CD4-positive, alpha-beta T cell treated with Interleukin-17A for 4 hours (primary cell): Measurements from ENCODE around the gene TMEM72.
"Not testable (repeated sequence)": the region's sequence is repeated elsewhere in the genome, so short reads cannot be mapped to it uniquely, and the experiment has no call there.

ENCODE experiments used
- DNase-seq: peaks from one replicate; pipeline ENCODE4 v3.0.0-alpha.2; 2020; ENCODE audit warnings: mixed read lengths

The TMEM72 gene

DNA sequence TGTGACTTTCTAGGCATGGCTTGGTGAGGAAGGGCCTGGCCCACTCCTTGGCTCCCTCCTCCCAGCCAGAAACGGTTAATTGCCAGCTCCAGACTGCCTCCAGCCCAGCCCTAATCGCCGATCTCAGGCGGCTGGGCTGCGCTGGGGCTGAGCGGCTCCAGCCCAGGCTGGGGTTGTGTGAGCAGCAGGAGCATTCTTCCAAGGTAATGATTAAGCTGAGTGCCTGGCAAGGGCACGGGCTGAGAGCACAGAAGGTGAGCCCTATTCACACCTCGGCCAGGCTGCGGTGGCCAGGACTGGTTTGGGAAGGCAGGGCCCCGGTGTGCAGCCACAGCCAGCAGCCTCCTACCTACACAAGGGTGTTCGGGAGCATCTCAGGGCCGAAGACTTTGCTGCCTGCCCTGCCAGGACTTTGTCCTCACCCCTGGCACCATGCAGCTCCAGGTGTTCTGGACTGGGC is at the start of gene TMEM72:
TMEM72 (plus strand) TSS at position 257 of the 460 bp plus-strand sequence; CDS start at position 433, 176 bp downstream.
- DNase-seq: no peak

DNA sequence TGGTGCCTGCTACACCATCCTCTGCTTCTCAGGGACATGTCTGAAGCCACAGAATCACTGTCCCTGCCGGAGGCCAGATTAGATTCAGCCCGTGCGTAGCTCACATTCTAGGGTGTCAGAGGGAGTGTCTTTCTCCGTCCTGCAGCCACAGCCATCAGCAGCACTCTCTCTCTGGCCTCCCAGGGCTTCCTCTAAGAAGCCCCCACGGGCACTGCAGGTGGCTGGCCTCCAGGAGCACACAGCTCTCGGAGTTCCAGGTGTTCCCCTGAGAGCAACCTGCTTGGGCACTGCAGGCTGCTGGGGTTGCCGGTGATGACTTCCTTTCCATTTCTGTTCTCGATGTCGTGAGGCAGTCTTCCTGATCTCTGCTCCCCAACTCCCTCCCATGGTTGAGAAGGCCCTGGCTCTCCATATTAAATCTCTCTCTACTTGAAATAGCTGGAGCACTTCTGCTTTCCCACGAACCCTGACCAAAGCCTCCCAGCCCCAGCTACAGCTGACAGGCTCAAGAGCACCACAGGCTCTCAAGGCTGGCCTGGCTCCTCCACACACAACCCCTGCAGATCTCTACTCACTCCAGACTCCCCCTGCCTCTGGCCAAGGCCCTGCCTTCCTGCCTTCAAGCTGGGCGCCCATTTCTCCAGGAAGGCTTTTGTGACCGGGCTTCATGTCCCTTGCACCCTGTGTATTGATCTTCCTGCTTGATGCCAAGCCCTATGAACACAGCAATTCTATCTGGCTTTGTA is 49.0 kb upstream of the TMEM72 start:
- DNase-seq: no peak

DNA sequence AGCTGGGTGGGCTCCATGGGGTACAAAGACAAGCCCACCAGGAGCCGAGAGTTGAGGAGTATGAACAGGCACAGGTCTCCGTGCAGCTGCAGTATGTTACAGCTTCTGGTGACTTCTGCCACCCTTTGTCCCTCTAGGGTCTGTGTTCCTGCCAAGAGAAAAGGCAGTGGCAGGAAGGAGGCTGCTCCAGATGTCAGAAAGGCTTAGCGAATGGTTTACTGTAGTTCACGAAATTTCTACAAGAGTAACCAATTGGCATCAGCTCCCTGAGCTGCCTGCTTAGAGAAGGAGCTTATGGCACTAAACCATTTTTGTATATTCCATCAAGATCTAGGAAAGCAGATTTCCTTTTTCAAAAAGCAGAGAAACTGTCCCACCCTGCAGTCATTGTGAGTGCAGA is 48.2 kb upstream of the TMEM72 start:
- no peak for DNase-seq

DNA sequence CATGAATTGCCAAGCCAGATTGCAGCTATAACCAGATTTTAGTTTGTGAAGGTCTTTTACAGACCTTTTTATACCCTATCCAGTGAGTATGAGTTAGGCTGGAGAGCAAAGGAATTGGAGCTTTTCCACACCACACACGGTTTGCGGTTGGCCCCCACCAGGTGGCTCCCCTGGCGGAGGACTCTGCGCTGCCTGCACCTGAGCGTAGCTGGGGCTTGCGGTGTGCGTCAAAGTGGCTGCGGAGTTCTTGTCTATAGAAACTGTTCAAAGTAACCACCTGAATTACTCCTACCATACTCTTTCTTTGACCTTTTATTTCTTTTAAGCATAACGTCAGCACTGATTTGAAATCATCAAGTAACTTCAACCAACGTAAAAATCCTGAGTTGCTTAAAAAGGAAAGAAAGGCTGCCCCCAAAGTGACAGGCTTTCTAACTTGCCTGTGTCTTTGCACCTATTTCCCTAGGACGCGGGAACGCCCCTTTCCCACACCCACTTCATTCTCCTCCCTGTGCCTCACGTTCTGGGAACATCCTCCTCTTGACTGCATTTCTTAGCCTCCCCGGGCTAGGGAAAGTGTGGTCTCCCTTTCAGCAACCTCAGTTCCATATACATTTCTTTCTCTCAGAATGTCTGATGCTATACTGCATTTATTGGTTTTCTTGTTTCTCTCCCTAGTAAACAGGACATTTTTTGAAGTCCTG is 47.6 kb upstream of the TMEM72 start:
- DNase-seq: peak; percentile 16

DNA sequence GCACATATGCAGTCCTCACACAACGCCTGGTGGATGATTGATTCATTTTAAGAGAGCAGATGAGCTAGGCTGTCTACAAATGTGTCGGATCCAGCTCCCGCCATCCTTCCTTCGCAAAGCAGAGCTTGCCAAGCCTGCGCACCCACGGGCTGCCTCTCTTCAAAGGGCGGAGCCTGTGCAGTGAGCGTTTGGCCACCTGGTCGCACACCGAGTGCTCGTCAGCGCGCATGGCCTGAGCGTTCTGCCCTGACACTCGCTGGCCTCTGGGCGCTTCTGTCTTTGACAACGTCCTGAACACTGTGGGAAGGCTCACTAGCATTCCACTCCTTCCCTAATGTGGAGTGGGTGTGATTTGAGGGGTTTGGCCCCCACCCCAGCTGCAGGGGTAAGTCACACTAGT is 47.1 kb upstream of the TMEM72 start:
- peak; percentile 37 for DNase-seq

DNA sequence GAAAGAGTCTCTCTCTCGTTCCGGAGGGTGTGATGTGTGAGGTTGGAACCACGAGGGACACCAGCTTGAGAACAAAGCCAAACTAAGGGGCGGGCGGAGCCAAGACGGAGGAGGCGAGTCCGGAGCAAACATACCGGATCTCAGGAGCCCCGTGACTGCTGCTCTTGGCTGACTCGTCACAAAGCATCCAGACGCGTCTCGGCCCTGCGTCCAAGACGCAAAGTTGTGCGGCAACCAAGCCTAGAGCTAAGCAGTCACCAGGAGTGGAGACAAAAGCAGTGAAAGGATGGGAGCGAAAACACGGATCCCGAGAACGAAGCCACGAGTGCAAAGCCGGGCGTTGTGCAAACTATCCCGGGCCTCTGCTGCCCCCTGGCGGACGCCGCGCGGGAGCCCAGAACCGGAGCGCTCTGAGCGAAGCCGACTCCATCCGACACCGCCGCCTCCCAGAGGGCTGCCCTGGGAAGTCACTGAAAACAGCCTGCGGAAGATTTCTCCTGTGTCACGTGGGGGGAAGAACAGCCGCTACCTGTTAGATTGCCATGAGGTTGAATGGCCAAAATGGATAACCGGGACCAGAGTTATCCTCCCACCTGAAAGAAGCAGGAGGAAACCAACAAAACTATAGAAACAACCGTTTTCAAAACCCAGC is 46.4 kb upstream of the TMEM72 start:
- DNase-seq: peak; percentile 91

DNA sequence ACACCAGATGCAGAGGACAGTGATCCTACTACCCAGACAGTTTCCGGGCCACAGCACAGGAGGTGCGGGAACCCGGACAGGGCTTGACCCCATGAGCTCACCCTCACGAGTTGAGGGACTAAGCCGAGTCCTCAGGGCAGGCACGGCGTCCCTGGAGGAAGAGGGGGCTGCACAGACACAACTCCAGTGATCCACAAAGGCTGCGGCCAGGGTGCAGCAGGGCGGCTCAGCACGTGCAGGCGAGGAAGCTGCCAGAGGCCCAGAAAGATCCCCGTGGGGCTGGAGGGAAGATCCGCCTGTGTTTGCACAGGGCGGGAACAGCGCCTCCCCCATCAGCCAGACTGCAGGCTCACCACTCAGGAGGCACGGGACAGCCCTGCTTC is 45.9 kb upstream of the TMEM72 start:
- DNase-seq: no peak

DNA sequence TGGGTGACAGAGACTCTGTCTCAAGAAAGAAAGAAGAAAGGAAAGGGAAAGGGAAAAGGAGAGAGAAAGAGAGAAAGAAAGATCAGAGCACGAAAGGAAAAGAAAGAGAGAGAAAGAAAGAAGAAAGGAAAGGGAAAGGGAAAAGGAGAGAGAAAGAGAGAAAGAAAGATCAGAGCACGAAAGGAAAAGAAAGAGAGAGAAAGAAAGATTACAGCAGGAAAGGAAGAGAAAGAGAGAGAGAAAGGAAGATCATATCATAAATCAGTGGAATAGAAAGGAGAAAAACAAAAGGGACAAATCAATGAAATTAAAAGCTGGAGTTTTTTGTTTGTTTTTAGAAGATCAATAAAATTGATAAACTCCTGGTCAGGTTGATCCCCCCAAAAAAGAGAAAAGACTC is 44.8 kb upstream of the TMEM72 start:
- DNase-seq: not testable (repeated sequence)

DNA sequence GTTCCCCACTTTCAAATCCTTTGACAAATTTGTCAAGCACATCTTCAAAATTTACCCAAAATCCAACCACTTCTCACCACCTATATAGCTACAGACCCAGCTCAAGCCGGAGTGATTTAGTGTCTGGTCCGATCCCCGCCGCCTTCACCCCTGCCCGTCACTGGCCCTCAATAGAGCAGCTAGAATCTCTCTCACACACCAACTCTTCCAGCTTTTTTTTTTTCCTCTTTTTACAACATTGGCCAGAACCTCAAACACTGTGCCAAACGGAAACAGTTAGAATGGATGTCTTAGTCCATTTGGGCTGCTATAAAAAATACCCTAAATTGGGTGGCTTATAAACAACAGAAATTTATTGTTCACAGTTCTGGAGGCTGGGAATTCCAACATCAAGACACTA is 41.1 kb upstream of the TMEM72 start:
- DNase-seq: no peak

DNA sequence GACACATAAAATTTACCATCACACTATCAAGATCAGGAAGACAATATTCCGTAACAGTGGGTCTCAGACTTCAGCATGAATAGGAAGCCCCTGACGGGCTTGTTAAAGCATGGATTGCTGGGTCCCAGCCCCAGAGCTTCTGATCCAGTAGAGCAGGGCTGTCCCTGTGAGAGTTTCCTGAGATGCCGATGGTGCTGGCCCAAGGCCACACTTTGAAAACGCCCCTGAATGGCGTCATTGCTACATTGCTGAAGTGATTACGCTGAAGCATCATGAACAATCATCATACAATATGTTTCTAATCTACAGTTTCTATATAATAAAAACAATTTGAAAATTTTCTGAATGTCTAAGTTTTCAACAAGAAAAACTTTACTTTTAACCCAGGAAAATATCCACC is 38.0 kb upstream of the TMEM72 start:
- DNase-seq: no peak

DNA sequence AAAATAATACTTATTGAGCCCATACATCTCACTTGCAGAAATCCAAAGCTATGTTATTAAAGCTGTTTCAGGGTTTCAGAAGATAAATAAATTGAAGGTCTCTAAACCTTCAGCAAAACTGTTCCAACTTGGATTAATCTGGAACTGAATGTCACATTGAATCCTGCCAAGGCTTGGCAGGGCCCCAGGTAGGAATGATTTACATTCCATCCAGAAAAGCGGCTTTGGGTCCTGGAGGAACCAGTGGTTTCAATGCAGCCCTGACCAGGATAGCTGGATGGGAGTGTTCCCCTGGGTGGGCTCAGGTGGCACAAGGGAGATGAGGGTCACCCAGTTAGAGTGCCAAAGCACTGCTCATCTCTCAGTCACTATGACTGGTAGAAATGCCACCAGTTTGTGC is 37.0 kb upstream of the TMEM72 start:
- no peak for DNase-seq

DNA sequence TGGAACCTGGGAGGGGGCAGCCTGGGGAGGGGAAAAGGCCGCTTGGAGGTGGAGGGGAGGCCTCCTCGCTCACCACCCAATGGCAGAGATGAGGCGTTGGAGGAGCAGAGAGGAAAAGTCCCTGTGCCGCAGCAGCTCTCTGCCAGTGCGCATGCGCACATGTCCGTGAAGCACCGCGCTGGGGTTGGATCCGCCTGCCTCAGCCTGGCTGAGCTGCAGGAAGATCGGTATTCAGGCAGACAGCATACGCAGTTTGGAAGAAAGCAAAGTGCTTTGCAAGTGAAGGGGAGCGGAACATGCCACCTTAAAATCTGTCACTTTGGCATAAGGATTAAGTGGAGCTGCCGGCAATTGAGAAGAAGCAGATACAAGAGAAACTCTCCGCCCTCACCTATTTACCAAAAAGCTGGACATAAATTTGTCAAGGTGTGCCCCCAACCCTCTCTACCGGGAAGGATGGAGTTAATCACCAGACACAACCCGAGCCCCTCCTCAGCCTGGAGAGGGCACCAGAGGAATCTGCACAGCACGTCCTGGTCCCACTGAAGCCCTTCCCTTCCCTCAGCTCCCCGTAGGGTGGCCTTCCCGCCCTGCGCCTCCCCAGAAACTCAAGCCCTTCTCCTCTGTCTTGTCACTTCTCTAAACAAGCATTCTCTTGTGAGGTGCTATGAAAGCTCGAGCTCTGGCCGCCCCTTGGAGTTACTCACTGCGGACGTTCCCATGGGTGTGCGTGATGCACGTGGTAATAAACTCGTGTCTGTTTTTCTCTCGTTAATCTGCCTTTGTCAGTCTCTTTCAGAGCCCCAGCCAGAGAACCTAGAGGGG is 32.2 kb upstream of the TMEM72 start:
- DNase-seq: peak; percentile 83

DNA sequence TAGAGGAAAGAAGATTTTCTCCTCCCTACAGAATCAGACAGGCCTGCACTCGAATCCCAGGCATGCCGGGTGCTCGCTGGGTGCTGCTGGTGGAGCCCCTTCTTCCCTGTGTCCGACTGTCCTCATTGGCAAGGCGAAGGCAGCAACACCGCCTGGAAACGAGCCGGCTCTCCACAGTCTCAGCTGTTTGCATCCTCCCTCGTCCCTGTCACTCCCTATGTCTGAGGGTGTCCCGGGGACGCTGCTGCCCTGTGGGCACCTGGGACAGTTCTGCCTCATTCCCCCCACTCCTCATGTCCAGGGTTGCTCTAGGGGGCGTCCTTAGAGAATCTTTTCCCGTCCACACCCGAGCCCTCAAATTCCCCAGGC is 31.6 kb upstream of the TMEM72 start:
- DNase-seq: no peak

DNA sequence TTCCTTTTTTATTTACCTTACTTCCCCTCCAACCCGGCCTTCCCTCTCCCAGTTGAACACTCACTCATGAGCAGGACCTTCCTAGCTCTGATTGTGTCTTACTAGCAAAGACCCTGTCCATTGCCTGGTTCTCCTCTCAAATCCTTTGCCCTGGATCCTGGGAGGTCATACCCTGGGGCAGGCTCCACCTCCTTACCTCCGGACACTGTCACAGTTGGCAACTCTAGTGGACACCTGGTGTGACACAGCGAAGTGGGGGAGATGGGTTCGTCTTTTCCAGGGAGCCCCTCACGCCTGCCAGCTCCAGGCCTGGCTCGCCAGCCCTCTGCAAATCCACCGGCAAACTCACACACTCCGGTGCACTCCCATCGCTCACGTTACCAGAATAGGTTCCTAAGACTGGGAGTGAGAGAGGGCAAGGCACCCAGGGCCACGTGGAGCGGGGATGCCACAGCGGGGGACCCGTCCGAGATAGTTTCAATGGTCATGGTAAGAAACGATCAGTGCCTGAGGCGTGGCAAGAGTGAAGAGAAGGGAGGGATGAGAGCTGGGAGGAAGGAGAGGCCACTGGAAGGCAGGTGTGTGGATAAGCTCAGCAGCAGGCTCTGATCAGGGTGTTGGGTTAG is 30.9 kb upstream of the TMEM72 start:
- DNase-seq: no peak

DNA sequence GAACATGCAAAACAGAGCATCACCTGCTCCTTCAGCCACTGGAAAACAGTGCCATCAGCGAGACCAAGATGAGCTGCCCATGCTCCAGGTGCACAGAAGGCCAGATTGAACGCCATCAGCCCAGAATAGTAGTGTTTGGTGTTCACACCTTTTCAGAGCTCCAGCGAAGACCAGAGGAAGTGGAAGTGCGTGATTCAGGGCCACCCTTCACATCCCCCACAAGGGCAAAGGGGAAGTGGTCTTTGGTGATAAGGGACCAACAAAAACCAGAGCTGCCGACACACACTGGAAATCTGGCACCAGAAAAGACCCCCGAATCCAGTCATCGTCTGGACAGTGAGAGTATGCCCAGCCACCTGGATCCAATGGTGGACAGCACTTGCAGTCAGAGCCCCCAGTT is 29.5 kb upstream of the TMEM72 start:
- no peak for DNase-seq

DNA sequence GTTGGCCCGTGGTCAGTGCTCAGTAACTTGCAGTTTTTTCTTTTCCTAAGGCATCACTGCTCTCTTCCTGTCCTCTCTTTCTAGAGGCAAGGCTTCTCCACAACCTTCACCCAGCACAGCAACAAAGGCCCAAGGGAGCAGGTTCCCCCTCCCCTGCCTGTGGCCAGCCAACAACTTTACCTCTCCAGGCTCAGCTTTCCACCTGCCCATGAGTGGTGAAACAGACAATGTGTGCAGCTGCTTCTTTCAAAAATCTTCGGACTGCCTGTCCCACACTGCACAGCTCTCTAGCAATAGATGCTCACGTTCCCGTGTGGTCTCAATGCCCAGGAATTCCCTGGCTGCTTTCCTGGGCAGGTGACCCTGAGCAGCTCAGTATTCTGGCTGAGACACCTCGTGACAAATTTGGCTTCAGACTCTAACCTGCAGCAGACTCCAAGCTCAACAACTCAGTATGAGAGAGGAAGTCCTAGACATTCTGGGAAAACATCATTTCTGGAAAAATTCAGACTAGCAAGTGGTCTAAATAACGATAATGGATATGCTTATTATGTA is 28.9 kb upstream of the TMEM72 start:
- no peak for DNase-seq

DNA sequence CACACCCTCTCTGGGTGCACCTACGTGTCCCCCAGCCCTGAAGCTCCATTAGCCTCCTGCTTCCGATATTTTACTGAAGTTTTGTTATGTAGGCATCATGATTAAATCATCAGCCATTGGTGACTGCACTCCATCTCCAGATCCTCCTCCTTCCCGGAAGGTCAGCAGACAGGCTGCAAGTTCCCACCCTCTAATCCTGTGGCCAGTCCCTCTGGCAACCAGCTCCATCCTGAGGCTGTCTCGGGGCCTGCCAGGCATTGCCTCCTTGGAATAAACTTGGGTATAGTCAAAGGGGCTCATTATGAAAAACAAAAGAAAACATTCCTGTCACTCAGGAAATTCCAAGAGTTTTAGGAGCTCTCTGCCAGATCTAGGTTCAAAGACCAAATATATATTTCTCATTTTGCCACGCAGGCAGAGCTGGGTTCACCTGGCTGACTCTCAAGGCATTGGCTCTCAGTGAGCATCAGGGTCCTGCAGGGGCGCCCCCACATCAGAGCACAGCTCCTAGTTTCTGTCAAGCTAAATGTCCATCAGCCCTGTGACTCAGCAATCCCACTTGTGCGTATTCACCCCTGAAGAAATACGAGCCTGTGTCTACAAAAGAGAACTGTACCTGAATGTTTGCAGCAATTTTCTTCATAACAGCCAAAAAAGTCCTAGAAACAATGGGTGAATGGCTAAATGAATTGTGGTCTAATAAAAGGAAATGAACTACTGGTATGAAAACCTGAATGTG is 27.4 kb upstream of the TMEM72 start:
- no peak for DNase-seq

DNA sequence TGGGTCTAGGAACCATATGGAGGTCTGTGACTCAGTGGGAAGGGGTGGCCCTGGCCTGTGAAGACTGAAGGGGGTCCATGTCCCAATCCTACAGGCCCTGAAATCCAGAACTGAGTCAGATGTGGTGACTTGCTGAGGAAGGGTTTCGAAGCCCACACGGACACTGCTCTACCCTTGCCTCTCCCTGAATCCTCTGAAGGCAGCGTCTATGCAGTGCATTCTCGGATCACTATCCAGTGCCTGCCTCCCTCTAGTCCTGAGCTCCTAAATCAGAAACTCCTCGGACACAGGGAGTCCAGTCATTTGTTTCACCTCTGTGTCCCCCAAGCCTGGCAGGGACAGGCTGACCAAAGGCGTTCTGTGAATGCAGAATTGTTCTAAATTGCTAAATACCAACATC is 25.4 kb upstream of the TMEM72 start:
- no peak for DNase-seq

DNA sequence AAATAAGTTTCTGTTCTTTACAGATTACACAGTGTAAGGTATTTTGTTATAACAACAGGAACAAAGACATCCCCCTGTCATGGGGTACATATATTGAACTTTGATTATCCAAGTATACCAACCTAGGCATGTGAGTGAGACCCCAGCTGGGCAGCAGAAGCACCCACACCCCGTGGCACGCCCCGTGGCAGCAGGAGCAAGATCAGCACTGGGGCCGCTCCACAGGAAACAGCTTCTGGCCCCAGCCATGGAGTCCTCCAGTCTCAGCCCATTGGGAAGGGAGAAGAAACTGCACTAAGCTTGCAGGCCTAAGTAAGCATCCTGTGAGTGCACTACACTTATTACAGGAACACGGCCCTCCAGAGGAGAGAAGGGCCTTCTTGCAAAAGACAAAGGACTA is 24.2 kb upstream of the TMEM72 start:
- no peak for DNase-seq

DNA sequence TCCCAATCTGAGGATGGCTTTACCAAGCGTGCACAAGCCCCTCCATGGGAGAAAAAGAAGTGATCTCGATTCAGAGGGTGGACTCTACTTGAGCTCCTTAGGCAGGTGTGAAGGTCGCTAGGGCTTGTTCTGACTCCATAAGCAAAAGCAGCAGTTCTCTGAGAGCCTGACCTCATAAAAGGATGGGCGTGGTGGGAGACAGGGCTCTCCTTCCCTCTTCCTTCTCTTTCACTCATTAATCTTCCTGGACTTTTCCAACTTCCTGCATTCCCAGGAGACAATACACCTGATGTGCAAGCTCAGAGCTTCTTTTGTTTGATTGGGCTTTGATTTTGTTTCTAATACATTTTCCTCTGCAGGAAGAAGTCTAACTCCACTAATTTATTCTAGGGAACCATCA is 22.3 kb upstream of the TMEM72 start:
- DNase-seq: no peak

DNA sequence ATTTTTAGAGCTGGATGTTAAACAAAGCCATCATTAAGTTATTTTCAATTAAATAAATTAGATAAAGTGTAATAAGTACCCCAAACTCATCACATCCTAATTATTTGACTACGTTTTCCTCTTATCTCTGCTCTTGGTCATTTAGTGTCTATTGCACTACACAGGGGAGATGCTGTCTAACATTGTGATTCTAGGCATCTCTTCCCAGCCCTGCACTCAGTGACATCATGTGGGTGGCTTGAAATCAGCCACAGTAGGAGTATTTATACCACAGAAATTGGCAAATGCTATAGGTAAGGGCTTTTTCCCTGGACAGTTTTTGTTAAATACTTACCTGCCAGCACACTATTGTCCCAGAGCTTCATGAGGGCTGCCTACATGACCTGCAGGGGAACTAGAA is 21.3 kb upstream of the TMEM72 start:
- no peak for DNase-seq
